GM18861 (cell line): ENCODE results near the gene FNBP1.
"Not testable (repeated sequence)": the region's sequence is repeated elsewhere in the genome, so short reads cannot be mapped to it uniquely, and the experiment has no call there.

Experiments used
- ATAC-seq: cut with Tn5 transposase; IDR thresholded peaks from one replicate; pipeline ENCODE4 v1.9.1; 2021; ENCODE audit not compliant: unreplicated experiment

Gene FNBP1

GRCh38 chr9:129996161-129996830 lies 46.7 kb downstream of the FNBP1 start:
- ATAC-seq, result no peak

- no peak for ATAC-seq
Observed at GRCh38 chr9:129995409-129996160, 47.4 kb downstream of the FNBP1 start.

GRCh38 chr9:129994882-129995281 lies 48.1 kb downstream of the FNBP1 start:
- no peak for ATAC-seq

- ATAC-seq, result not testable (repeated sequence)
Observed at GRCh38 chr9:129991139-129991538, 51.9 kb downstream of the FNBP1 start.

- ATAC-seq, result no peak
Observed at GRCh38 chr9:129990269-129991010, 52.5 kb downstream of the FNBP1 start.

GRCh38 chr9:129989740-129990139 lies 53.2 kb downstream of the FNBP1 start:
- no peak for ATAC-seq

- ATAC-seq, result no peak
Observed at GRCh38 chr9:129989362-129989708, 53.7 kb downstream of the FNBP1 start.

- peak; percentile 65 for ATAC-seq
Observed at GRCh38 chr9:129988607-129989361, 54.2 kb downstream of the FNBP1 start.

GRCh38 chr9:129987941-129988340 lies 55.0 kb downstream of the FNBP1 start:
- no peak for ATAC-seq

GRCh38 chr9:129987047-129987446 lies 55.9 kb downstream of the FNBP1 start:
- ATAC-seq, result no peak

- ATAC-seq, result not testable (repeated sequence)
Observed at GRCh38 chr9:129984589-129984988, 58.4 kb downstream of the FNBP1 start.

- no peak for ATAC-seq
Observed at GRCh38 chr9:129983891-129984290, 59.1 kb downstream of the FNBP1 start.

GRCh38 chr9:129981180-129981907 lies 61.6 kb downstream of the FNBP1 start:
- ATAC-seq, result no peak

- ATAC-seq, result not testable (repeated sequence)
Observed at GRCh38 chr9:129980224-129980623, 62.8 kb downstream of the FNBP1 start.

- ATAC-seq, result no peak
Observed at GRCh38 chr9:129979071-129979745, 63.8 kb downstream of the FNBP1 start.

GRCh38 chr9:129972816-129973215 lies 70.2 kb downstream of the FNBP1 start:
- no peak for ATAC-seq

- no peak for ATAC-seq
Observed at GRCh38 chr9:129968690-129969485, 74.1 kb downstream of the FNBP1 start.

- ATAC-seq, result no peak
Observed at GRCh38 chr9:129964901-129965734, 77.9 kb downstream of the FNBP1 start.
